LoVo (cell line): Measurements from ENCODE around the gene TRAPPC6A.
A peak's percentile ranks its signal among the peaks of the same experiment; 100 is the strongest.

Source experiments
- DNase-seq: peaks from one replicate; pipeline ENCODE4 v3.0.0-alpha.2; 2016; ENCODE audit warnings: low spot score

Gene TRAPPC6A

GRCh38 chr19:45163156-45163555 lies 14.9 kb downstream of the TRAPPC6A start:
- no peak for DNase-seq

DNA sequence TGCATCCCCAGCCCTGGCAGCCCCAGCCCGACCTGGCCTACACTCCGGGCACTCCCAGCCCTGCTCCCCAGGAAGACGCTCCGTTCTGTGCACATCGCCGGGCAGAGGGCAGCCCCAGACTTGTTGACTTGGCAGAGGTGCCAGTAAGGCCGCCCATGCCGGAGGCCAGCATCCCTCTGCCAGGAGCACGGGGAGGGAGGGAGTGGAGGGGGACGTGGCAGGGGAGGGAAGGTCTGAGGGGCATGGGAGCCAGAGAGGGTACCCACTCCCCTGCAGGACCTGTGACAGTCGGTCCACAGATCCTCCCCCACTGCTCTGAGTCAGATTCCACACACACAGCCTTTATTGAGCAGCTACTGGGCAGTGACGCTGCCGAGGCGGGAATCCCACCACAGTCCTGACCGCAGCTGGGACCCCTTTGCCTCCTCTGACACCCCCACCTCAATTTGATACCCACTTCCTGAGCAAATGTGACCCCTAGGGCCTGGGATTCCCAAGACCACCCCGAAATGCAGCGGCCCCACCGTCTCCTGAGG lies 15.4 kb downstream of the TRAPPC6A start:
- no peak for DNase-seq

DNA sequence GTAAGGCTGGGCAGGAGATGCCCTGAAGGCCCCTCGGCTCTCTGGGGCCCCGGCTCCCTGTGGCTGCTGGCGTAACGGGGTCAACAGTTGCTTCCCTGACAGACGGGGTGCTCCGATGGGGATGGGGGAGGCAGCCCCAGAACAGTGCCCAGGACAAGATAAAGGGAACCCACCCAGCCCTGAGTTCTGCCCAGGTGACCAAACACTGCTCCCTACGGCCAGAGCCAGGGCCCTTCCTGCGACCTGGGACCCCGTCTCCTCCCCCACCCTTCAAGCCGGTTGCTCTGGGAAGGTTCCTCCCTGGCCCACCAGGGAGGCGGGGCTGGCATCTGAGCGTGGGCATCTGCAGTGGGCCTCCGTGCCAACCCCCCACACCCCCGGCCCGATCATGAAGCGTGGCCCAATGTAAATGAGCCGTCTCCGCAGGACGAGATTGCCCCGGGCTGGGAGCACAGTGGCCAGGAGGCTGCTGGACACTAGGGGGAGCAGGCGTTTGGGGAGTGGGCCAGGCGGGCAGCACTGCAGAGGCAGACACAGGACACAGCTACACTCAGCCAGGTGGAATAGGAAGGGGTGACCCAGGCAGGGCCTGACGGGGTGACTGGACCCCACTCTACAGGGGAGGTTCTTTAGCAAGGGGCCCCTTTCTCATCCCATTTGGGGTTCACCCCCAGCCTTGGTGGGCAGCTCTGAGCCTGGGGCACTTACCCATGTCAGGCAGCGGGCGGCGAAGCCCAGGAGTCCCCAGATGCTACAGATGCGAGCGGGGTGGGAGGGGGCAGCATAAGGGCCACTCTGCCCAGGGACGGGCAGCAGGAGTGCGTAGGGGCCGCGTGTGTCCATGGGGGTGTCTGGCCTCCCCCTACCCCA lies 16.1 kb downstream of the TRAPPC6A start:
- DNase-seq: no peak

- DNase-seq: no peak
Measured at GRCh38 chr19:45160870-45161737, 16.9 kb downstream of the TRAPPC6A start, which contains the start of gene NKPD1. Gene NKPD1 (minus strand): TSS chr19:45160982. CDS start chr19:45160150, 832 bp downstream.

- DNase-seq: no peak
Measured at GRCh38 chr19:45159971-45160324, 18.1 kb downstream of the TRAPPC6A start.

DNA sequence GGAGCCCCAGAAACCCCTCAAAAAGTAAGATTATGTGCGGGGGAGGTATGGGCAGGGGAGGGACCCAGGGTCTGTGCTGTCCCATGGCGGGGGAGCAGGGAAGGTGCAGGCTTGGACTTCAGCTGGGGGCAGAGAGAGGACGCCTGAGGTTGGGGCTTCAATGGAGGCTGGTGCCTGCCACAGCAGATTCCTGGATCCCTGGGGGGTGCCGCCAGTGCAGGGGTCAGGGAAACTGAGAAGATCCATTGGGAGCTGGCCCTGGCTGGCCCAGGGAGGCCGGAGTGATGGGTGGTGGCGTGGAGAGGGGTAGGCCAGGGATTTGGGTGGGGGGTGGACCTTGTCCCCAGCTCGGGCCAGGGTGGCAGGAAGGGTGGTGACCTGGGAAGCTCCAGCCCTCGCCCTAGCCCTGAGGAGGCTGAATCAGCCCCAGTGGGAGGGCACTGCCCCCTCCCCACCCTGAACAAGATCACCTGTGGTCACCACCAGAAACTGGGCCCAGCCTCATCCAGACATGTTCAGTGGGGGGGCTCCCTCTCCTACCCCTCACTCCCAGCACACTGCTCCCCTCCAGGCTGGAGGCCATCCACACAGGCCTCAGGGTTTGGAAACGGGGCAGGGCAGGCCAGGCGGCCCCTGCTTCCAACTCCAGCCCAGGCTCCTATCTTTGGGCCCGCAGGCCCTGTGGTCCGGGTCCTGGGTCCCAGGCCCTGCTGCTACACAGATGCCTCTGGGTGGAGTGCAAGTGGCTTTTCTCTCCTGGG lies 18.6 kb downstream of the TRAPPC6A start:
- DNase-seq: no peak

- no peak for DNase-seq
Measured at GRCh38 chr19:45158503-45159209, 19.4 kb downstream of the TRAPPC6A start.

DNA sequence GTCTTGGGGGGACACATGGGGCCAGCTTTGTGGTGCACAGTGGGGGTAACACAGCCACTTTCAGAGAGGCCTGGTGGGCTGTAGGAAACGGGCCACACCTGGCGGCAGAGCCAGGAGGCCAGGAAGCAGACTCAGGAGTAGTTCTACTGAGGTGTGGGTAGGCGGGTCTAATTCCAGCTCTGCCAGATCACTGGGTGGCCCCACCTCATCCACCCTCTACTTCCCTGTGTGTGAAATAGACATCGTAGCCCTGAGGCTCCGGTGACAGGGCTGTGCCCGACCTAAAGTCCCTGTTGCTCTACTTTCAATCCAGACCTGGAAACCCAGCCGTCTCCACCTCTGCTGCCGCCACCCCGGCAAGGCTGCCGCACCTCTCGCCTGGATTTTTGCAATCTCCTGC lies 21.3 kb downstream of the TRAPPC6A start:
- DNase-seq: no peak

DNA sequence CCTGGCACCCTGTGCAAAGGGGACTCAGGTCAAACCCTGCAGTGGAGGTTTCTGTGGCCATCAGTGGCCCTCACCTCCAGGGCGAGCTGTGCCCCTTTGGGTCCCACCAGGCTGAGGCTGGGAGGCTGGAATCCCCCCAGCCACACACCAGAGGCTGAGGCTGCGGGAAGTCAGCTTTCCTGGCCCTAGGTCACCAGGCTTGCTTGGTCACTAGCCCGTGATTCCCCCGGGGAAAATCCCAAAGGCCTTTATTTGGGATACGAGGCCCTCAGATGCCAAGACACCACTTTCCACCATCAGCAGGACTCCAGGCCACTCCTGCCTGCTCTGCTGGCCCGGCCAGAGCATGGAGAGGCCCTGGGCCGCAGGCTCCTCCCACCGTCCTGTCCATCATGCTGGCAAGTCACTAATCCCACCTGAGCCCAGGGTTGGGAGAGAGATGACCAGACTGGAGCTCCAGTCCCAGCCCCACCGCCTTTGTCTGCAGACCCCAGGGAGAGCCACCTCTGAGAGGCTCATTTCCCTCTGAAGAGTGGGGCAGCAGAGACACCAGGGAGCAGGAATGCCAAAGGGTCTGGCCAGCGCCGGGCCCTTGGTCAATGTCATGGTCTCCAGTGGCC lies 21.9 kb downstream of the TRAPPC6A start:
- DNase-seq: no peak

DNA sequence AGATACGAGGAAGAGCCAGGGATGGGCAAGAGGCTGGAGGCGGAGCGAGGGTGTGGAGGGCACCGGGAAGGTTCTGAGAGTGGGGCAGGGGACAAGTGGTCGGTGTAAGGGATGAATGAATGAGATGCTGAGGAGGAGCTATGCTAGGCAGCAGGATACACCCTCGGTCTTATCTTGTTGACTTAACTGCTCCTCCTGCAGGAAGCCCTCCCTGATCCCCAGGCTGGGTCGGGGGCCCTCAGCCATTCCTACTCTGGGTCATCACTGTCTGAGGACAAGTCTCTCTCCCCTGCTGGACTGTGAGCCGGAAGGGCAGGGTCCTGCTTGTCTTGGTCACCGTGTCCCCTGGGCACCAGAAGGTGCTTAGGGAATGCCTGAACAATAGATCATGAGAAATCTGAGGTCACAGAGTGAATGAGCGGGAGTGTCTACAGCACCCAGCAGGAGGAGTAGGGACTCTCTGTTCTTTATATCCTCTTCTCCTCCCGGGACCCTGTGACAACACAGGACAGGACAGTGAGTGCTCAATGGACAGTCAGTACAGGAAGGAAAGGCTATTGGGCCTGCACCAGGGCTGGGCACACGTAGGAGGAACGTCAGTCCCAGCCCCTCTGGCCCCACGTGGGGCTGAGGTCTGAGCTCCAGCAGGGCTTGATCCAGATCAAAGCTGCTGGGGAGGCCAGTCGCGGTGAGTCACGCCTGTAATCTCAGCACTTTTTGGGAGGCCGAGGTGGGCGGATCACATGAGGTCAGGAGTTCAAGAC lies 23.8 kb downstream of the TRAPPC6A start:
- DNase-seq: peak; percentile 65

DNA sequence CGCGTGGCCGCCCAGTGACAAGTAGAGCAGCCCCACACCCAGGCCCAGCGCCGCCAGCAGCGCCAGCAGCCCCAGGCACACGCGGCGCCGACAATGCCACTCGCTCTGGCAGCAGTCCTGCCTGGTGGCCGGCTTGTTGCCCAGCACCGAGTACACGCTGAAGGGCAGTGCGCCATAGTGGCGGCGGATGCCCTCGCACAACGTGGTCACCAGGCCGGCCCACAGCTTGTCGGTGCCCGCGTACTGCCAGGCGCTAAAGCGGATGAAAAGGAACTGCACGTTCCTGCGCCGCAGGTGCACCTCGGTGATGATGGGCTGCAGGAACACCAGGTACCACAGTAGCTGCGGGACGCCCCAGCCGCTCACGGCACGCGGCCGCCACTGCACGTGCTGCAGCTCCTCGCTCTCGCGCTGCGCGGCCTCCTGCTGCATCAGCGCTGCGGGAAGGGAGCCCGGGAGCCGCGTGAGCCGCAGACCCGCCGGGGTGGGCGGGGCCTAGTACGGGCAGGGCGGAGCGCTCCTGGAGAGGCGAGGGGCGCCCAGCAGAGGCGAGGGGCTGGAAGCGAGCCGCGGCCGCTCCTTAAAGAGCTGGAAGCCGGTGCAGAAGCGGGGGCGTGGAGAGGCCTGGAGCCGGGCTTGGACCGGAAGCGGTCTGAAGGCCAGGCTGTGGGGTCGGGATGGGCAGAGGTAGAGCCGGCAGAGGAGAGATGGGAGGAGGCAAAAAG lies 24.5 kb downstream of the TRAPPC6A start:
- DNase-seq: no peak

DNA sequence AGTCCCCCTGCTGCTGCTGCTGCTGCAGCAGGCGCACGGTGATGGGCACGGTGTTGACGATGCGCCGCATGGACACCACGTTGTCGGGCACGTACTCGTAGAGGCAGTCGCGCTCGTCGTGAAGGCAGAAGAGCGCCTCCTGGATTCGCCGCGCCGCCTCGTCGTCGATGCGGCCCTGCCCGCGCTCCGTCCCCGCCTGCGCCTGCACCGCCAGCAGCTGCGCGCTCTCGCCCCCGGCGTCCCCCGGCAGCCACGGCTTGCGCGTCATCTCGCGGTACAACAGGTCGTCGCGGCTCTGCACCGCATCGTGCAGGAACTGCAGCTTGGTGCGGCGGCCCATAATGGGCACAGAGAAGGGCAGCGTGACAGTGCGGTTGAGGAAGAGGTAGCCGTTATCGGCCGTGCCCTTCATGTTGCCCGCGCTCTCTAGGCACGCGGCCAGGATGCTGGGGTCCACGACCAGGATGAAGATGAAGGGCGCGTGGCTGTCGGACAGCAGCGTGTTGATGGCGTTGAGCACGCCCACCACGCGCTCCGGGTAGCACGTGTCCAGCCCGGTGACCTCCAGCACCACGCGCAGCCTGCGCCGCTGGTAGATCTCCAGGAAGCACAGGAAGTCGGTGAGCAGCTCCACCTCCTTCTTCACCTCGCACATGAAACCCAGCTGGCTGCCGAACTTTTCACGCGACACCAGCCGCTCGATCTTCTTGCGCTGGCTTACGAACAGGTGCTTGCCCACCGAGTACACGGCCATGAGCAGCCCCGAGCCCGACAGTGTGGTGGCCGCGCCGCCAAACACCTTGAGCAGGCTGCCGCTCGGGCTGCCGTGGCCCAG lies 25.3 kb downstream of the TRAPPC6A start:
- no peak for DNase-seq

GRCh38 chr19:45151821-45152503 lies 26.1 kb downstream of the TRAPPC6A start:
- DNase-seq: no peak

- no peak for DNase-seq
Measured at GRCh38 chr19:45151320-45151719, 26.7 kb downstream of the TRAPPC6A start.

- DNase-seq: peak; percentile 26
Measured at GRCh38 chr19:45150751-45151281, 27.2 kb downstream of the TRAPPC6A start.

GRCh38 chr19:45150180-45150579 lies 27.9 kb downstream of the TRAPPC6A start:
- no peak for DNase-seq

DNA sequence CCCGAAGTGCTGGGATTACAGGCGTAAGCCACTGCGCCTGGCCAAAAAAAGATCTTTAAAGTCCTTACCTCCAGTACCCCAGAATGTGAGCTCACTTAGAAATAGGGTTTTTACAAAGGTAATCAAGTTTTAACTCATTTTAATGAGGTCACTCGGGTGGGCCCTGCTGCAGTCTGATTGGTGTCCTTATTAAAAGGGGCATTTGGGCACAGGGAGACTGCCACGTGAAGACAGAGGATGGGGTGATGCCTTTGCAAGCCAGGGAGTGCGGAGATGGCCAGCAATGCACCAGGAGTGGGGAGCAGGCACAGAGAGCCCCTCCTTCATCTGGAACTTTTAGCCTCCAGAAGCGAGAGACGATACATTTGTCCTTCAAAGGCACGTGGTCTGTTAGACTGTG lies 28.9 kb downstream of the TRAPPC6A start:
- DNase-seq: no peak
